Measurements from ENCODE around the gene GEMIN4. TPM values are rescaled to one million over a fixed set of nuclear protein-coding genes. Genes with fewer than 3 reads are reported as not detected.
"Not testable (repeated sequence)": the region's sequence is repeated elsewhere in the genome, so short reads cannot be mapped to it uniquely, and the experiment has no call there.

GEMIN4 gene
- total RNA-seq, 2 experiments from 2014 or later = 38.8 to 39.6 TPM

DNA sequence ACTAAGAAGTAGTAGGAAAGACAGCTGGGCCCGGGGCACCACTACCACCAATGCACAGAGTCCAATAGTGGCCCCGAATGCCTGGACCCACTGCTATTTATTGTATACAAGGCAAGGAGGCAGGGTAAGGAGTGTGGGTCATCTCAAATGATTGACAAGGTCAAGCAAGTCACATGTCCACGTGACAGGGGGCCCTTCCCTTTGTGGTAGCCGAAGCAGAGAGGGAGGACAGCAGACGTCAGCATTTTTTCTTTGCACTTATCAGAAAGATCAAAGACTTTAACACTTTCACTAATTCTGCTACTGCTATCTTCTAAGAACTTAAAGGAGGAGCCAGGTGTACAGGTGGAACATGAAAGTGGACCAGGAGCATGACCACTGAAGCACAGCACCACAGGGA lies 43.9 kb downstream of the GEMIN4 start:
- Mint-ChIP-seq H3K27me3 (no peaks in the 10 kb centered on the region), H3K4me1 (ENCODE audit: low read depth) (peaks cover 30% of the 10 kb centered on the region), H3K9me3 (no peaks in the 10 kb centered on the region), H3K27ac (no peak overlapping the region), H3K36me3 (peaks cover 15% of the 10 kb centered on the region), H3K4me3 (no peak overlapping the region)
- CTCF ChIA-PET = interaction anchor here (1.9 kb wide), 1 partner anchor 8 kb away, joined by 8 read pairs; no protein-coding TSS in a partner anchor
- intact Hi-C loops (cut with micrococcal nuclease) = no loop called here
- POLR2A ChIA-PET = no interaction called here
- DNase-seq = no peak

- ChIA-PET POLR2A (no interaction called here), CTCF (no interaction called here)
- H3K27ac Mint-ChIP-seq = no peak overlapping the region
- H3K36me3 Mint-ChIP-seq = peaks cover 15% of the 10 kb centered on the region
- no peaks in the 10 kb centered on the region for H3K27me3 Mint-ChIP-seq
- intact Hi-C loops (cut with micrococcal nuclease) = no loop called here
- DNase-seq = no peak
- H3K9me3 Mint-ChIP-seq = no peaks in the 10 kb centered on the region
- H3K4me1 Mint-ChIP-seq (ENCODE audit: low read depth) = peaks cover 19% of the 10 kb centered on the region
- no peak overlapping the region for H3K4me3 Mint-ChIP-seq
These were observed 46.2 kb downstream of the GEMIN4 start for GRCh38 chr17:705863-706262.

- H3K36me3 Mint-ChIP-seq = peaks cover 12% of the 10 kb centered on the region
- intact Hi-C loops (cut with micrococcal nuclease) = no loop called here
- no peaks in the 10 kb centered on the region for H3K9me3 Mint-ChIP-seq
- H3K27ac Mint-ChIP-seq = no peak overlapping the region
- no peak for DNase-seq
- ChIA-PET POLR2A (interaction anchor here (0.6 kb wide), 1 partner anchor 9 kb away, joined by 3 read pairs; no protein-coding TSS in a partner anchor), CTCF (interaction anchor here (0.8 kb wide), 1 partner anchor 293 kb away, joined by 4 read pairs; no protein-coding TSS in a partner anchor)
- H3K27me3 Mint-ChIP-seq = no peaks in the 10 kb centered on the region
- H3K4me3 Mint-ChIP-seq = no peak overlapping the region
- peaks cover 19% of the 10 kb centered on the region for H3K4me1 Mint-ChIP-seq (ENCODE audit: low read depth)
These were observed 47.1 kb downstream of the GEMIN4 start for GRCh38 chr17:705011-705410.

DNA sequence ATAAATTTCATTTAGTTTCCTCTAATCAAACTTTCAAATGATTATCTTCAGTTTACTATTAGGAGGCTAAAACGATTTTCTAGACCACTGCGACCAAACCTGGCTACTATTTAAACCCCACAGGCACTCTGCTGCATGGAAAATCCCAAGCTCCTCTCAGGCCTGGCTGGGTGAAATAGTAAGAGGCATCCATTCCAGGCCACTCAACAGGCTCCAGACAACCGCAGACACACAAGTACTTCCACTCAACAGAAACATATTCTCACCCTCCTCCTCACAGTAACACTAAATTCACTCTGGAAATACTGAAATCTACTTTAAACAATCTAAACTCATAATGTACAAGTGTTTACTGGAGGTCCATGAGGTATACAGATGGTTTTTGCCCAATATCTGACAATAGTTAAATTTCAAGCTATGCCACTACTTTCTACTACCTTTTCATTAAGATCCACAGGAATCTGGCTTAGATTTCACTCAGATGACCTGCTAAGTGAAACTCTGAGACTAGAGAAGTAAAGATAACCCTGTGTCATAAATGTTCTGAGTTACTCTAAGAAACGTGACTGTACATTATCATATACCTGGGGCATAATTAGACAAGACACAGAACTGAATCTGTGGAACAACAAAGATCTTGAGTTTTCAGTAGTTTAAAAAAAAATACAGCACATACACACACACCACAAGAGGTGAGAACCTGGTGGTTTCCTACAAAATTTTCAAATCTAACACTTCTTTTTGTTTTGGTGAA lies 47.8 kb downstream of the GEMIN4 start:
- ChIA-PET CTCF (interaction anchor here (0.8 to 1.6 kb wide), 4 partner anchors 10 to 294 kb away, joined by 3 to 4 read pairs (median 4); partner anchors contain the start of gene VPS53), POLR2A (interaction anchor here (0.6 kb wide), 1 partner anchor 356 kb away, joined by 4 read pairs; no protein-coding TSS in a partner anchor)
- Mint-ChIP-seq H3K27me3 (no peaks in the 10 kb centered on the region), H3K4me3 (no peak overlapping the region), H3K27ac (no peak overlapping the region), H3K4me1 (ENCODE audit: low read depth) (peaks cover 15% of the 10 kb centered on the region), H3K36me3 (peaks cover 7% of the 10 kb centered on the region), H3K9me3 (no peaks in the 10 kb centered on the region)
- intact Hi-C loops (cut with micrococcal nuclease) = loop anchor here (5.0 kb wide), 1 partner anchor 293 kb away; the partner anchor contains the start of gene TIMM22
- no peak for DNase-seq

DNA sequence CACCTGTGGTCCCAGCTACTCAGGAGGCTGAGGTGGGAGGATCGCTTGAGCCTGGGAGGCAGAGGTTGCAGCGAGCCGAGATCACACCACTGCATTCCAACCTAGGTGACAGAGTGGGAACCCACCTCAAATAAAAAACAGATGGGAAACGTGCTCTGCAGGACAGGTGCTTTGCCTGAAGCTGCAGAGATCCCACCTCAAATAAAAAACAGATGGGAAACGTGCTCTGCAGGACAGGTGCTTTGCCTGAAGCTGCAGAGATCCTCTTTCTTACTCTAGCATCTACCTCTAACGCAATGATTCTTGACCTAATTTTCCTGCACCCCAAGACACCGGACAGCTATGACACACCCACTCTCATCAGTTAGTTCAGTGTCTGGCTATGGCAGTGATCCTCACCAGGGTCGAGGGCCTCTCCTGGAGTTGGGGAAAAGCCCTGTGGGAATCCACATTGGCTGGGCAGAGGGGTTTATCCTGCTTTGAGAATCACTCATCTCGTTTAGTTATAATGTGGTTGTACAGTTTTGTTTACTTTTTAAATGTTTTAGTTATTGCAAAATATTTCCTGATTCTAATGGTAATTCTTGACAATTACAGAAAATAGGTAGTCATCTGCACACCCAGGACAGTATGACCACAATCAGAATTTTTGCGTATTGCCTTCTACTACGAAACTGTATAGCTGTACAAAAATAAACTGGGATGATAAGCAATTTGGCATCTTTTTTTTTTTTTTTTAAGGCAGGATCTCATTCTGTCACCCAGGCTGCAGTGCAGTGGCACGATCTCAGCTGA lies 48.8 kb downstream of the GEMIN4 start:
- H3K27me3 Mint-ChIP-seq = no peaks in the 10 kb centered on the region
- intact Hi-C loops (cut with micrococcal nuclease) = loop anchor here (5.0 kb wide), 1 partner anchor 294 kb away; the partner anchor contains the start of gene TIMM22
- CTCF ChIA-PET = interaction anchor here (0.6 to 1.6 kb wide), 4 partner anchors 11 to 1663 kb away, joined by 3 to 4 read pairs (median 3); partner anchors contain the start of gene VPS53
- H3K27ac Mint-ChIP-seq = no peak overlapping the region
- POLR2A ChIA-PET = no interaction called here
- H3K36me3 Mint-ChIP-seq = peaks cover 2% of the 10 kb centered on the region
- no peaks in the 10 kb centered on the region for H3K9me3 Mint-ChIP-seq
- no peak overlapping the region for H3K4me3 Mint-ChIP-seq
- no peak for DNase-seq
- H3K4me1 Mint-ChIP-seq (ENCODE audit: low read depth) = peaks cover 9% of the 10 kb centered on the region

DNA sequence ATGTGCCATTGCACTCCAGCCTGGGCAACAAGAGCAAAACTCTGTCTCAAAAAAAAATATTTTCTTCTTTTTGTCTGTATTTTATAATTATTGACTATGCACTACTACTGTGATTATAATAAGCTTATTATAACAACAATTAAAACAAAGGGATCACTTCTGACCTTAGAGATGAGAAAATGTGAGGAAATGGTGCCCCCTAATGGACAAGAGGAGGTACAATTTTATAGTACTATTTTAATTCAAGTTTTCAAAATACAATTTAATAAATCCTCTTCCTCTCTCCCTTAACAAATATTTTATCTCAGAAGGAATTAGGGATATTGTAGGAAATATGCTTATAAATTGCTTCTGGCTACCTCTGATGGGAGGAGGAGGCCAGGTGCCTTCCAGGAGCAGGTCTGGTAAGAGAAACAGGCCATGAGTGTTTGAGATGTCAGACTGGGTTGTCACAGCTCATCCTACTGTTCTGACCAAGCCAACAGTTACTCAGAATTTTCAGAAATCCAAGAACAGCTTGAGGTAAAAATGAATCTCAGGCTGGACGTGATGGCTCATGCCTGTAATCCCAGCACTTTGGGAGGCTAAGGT lies 51.5 kb downstream of the GEMIN4 start:
- Mint-ChIP-seq H3K27me3 (no peaks in the 10 kb centered on the region), H3K27ac (no peak overlapping the region), H3K36me3 (peaks cover 7% of the 10 kb centered on the region), H3K4me1 (ENCODE audit: low read depth) (peaks cover 4% of the 10 kb centered on the region), H3K4me3 (no peak overlapping the region), H3K9me3 (no peaks in the 10 kb centered on the region)
- DNase-seq = no peak
- ChIA-PET CTCF (interaction anchor here (0.6 to 5.4 kb wide), 42 partner anchors 8 to 556 kb away, joined by 3 to 133 read pairs (median 4); partner anchors contain the start of genes TIMM22 and VPS53), POLR2A (interaction anchor here (0.6 to 1.3 kb wide), 3 partner anchors 13 to 288 kb away, joined by 3 to 5 read pairs (median 3); no protein-coding TSS in a partner anchor)
- intact Hi-C loops (cut with micrococcal nuclease) = loop anchor here (1.0 to 5.0 kb wide), 2 partner anchors 288 to 297 kb away; partner anchors contain the start of gene TIMM22

GRCh38 chr17:699345-699744 lies 52.7 kb downstream of the GEMIN4 start:
- CTCF ChIA-PET = interaction anchor here (0.6 to 5.4 kb wide), 20 partner anchors 8 to 312 kb away, joined by 3 to 133 read pairs (median 4); partner anchors contain the start of gene VPS53
- DNase-seq = no peak
- intact Hi-C loops (cut with micrococcal nuclease) = loop anchor here (10.0 kb wide), 1 partner anchor 315 kb away; no protein-coding TSS in a partner anchor
- no peaks in the 10 kb centered on the region for H3K27me3 Mint-ChIP-seq
- H3K9me3 Mint-ChIP-seq = no peaks in the 10 kb centered on the region
- H3K36me3 Mint-ChIP-seq = peaks cover 15% of the 10 kb centered on the region
- no peaks in the 10 kb centered on the region for H3K4me1 Mint-ChIP-seq (ENCODE audit: low read depth)
- POLR2A ChIA-PET = interaction anchor here (0.6 to 0.7 kb wide), 2 partner anchors 14 to 287 kb away, joined by 3 read pairs; no protein-coding TSS in a partner anchor
- no peak overlapping the region for H3K27ac Mint-ChIP-seq
- H3K4me3 Mint-ChIP-seq = no peak overlapping the region

DNA sequence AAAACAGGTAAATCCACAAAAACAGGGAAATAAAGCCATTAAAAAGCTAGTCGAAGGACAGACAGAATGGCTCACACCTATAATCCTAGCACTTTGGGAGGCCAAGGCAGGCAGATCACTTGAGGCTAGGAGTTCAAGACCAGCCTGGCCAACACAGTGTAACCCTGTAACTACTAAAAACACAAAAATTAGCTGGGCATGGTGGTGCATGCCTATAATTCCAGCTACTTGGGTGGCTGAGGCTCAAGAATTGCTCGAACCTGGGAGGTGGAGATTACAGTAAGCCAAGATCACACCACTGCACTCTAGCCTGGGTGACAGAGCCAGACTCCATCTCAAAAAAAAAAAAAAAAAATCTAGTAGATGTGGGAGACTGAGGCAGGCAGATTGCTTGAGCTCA lies 54.0 kb downstream of the GEMIN4 start:
- DNase-seq; H3K4me3 Mint-ChIP-seq; POLR2A ChIA-PET; H3K27ac Mint-ChIP-seq; H3K4me1 Mint-ChIP-seq (ENCODE audit: low read depth); H3K9me3 Mint-ChIP-seq; H3K27me3 Mint-ChIP-seq: not testable (repeated sequence)
- CTCF ChIA-PET = interaction anchor here (2.4 to 5.4 kb wide), 2 partner anchors 14 to 287 kb away, joined by 15 to 133 read pairs; a partner anchor contains a TSS
- intact Hi-C loops (cut with micrococcal nuclease) = loop anchor here (10.0 kb wide), 1 partner anchor 313 kb away; no protein-coding TSS in a partner anchor
- H3K36me3 Mint-ChIP-seq = peaks cover 17% of the 10 kb centered on the region

- Mint-ChIP-seq H3K4me3 (no peak overlapping the region), H3K4me1 (ENCODE audit: low read depth) (no peaks in the 10 kb centered on the region), H3K36me3 (peaks cover 17% of the 10 kb centered on the region), H3K27ac (no peak overlapping the region), H3K9me3 (no peaks in the 10 kb centered on the region), H3K27me3 (no peaks in the 10 kb centered on the region)
- ChIA-PET POLR2A (no interaction called here), CTCF (interaction anchor here (5.4 kb wide), 1 partner anchor 286 kb away, joined by 133 read pairs; a partner anchor contains a TSS)
- intact Hi-C loops (cut with micrococcal nuclease) = loop anchor here (10.0 kb wide), 1 partner anchor 313 kb away; no protein-coding TSS in a partner anchor
- DNase-seq = no peak
These were observed 54.4 kb downstream of the GEMIN4 start for GRCh38 chr17:697682-698081.

DNA sequence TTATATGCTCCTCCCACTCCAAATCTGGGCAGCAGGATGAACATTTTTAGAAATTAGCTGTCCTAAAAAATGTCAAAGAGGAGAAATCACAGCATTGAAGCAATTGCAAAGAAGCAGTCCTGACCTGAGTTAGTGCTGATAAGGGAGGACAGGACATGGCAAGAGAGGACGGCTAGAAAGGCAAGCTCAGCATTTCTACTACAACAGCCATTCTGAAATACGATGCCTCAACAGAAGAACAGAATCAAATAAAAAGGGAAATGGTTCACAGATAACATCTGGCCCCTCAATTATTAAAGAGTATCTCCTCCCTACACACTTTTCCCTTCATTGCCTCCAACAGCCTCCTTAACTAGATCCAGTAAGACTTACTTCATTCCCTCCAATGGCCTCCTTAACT lies 55.7 kb downstream of the GEMIN4 start:
- Mint-ChIP-seq H3K4me3 (no peak overlapping the region), H3K27me3 (no peaks in the 10 kb centered on the region), H3K27ac (no peak overlapping the region), H3K4me1 (ENCODE audit: low read depth) (no peaks in the 10 kb centered on the region), H3K9me3 (no peaks in the 10 kb centered on the region), H3K36me3 (peaks cover 21% of the 10 kb centered on the region)
- ChIA-PET POLR2A (no interaction called here), CTCF (interaction anchor here (1.7 kb wide), 1 partner anchor 284 kb away, joined by 4 read pairs; no protein-coding TSS in a partner anchor)
- no peak for DNase-seq
- intact Hi-C loops (cut with micrococcal nuclease) = loop anchor here (10.0 kb wide), 1 partner anchor 312 kb away; no protein-coding TSS in a partner anchor

Data from activated CD4-positive, alpha-beta memory T cell treated with anti-CD3 and anti-CD28 coated beads for 36 hours (primary cell).